DOHH2 (cell line): ENCODE data around the gene FAM20A.

Experiments
- EZH2phosphoT487 ChIP-seq: fragments of 200-600 bp; sonication (generic); IDR thresholded peaks from 2 replicates; pipeline ENCODE4 v1.6.1; 2017; ENCODE audit warnings: borderline replicate concordance, mild to moderate bottlenecking, antibody characterized with exemption, low read length, moderate library complexity, mixed read lengths
- TF ChIP-seq, protein P1 (sequence below): fragments of 200-600 bp; sonication (generic); IDR thresholded peaks from one replicate; pipeline ENCODE4 v1.5.1; 2014; ENCODE audit warnings: antibody characterized with exemption, mild to moderate bottlenecking, low read depth, low read length; ENCODE audit not compliant: poor library complexity, severe bottlenecking

DNA sequence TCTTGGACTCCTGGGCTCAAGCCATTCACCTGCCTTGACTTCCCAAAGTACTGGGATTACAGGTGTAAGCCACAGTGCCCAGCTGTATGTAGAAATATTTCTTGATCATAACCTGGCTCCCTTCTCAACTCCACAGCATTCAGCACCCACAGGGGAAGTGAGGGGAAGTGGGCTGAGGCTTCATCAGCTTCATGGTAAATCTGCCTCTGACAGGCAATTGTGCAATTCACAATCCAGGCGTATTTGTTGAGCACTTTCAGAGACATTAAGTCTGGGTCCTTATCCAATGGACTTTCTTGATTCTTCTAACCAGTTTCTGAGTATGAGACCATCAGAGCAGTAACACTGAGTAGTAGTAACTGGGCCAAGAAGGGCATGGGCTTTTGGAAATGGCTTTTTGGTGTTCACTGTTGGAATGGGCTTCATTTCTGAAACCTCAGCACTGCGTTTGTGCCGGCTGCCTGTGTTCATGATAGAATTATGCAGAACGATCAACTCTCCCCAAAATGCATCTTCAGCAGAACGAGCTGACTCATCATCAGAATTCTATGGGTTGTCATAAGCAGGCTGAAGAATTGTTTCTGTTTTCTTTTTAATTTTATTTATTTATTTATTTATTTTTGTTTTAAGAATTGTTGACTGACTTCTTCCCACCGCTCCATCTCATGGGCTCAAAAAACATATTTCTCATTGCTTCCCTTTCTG, 28.9 kb downstream of the FAM20A start:
- TF ChIP-seq, protein P1, sequence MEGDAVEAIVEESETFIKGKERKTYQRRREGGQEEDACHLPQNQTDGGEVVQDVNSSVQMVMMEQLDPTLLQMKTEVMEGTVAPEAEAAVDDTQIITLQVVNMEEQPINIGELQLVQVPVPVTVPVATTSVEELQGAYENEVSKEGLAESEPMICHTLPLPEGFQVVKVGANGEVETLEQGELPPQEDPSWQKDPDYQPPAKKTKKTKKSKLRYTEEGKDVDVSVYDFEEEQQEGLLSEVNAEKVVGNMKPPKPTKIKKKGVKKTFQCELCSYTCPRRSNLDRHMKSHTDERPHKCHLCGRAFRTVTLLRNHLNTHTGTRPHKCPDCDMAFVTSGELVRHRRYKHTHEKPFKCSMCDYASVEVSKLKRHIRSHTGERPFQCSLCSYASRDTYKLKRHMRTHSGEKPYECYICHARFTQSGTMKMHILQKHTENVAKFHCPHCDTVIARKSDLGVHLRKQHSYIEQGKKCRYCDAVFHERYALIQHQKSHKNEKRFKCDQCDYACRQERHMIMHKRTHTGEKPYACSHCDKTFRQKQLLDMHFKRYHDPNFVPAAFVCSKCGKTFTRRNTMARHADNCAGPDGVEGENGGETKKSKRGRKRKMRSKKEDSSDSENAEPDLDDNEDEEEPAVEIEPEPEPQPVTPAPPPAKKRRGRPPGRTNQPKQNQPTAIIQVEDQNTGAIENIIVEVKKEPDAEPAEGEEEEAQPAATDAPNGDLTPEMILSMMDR = no peak
- no peak for TF ChIP-seq EZH2phosphoT487
